GM12892 (cell line): ENCODE measurements around the gene CD5L.

Experiments used
- POLR2A ChIP-seq: IDR thresholded peaks from 2 replicates; pipeline ENCODE4 v1.6.1; 2011; ENCODE audit warnings: low read depth, low read length, control low read depth
- POLR2AphosphoS5 ChIP-seq: IDR thresholded peaks from 2 replicates; pipeline ENCODE4 v1.6.1; 2011; ENCODE audit warnings: low read depth, low read length, control low read depth

DNA sequence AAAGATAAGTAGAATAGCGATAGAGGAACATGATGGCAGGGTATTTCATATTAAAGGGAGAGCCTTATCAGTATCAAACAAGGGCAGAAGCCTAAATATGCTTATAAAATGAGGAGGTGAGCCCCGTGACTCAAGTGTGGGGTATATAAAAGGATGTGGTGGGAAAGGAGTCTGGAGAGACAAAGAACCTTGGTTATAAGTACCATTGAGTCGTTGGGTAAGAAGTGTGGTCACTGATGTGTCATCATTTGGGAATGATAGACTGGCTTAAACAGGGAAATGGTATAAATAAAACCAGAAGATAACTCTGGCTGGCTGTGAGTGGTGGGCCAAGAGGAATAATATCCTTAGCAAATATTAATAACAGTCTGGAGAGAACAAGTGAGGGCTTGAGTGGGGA lies 10.9 kb upstream of the CD5L start:
- TF ChIP-seq POLR2A (no peak), POLR2AphosphoS5 (no peak)
